Measurements from ENCODE around the gene TIMM50. TPM values are rescaled to one million over a fixed set of nuclear protein-coding genes. Genes with fewer than 3 reads are reported as not detected.

Gene TIMM50
- total RNA-seq, 3 donors from 2014 or later (not counting 1 experiment from before 2014, with no cell fraction given), result 50.1 to 67.2 (median 60.8) TPM

DNA sequence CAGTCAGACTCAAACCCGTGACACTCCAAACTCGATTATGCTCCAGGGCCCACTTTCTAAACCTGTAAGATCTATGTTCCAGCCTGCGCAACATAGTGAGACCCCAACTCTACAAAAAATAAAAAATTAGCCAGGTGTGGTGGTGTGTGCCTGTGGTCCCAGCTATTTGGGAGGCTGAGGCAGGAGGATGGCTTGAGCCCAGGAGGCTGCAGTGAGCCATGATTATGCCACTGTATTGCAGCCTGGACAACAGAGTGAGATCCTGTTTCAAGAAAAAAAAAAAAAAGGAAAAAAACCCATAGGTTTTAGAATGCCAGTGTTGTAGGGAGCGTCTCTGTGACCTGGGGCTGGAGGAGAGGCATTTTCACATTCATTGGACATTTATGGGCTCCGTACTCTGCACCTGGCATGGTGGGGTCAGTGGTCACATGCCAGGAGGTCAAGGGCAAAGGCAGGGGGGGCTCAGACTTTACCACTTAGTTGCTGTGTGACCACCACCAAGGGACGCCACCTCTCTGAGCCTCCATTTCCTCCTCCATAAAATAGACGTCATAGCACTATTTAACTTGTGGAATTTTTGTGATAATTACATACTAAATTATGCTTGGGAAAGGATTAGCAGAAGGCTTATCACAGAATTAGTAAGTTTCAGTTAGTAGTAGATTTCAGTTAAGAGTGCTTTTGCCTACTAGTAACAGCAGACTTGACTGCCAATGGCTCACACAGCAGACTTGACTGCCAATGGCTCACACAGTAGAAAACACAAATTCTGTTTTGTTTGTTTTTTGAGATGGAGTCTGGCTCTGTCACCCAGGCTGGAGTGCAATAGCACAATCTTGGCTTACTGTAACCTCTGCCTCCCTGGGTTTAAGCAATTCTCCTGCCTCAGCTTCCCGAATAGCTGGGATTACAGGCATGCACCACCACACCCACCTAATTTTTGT is 40.2 kb downstream of the TIMM50 start:
- ATAC-seq (no peak), DNase-seq (no peak)
- 100% methylated on average over 4 of the region's 8 CpGs for WGBS (ENCODE audit: insufficient coverage)
- H3K4me1 Mint-ChIP-seq, result peaks cover 6 to 7% of the 10 kb centered on the region in 2 donors
- H3K27me3 Mint-ChIP-seq (ENCODE audit: low read depth in 2 of 2), result peaks cover 18% of the 10 kb centered on the region in 2 donors
- H3K9me3 ChIP-seq (ENCODE audit: control insufficient read depth, insufficient read depth, low read length), result no peaks in the 10 kb centered on the region
- no peaks in the 10 kb centered on the region for H3K36me3 ChIP-seq (ENCODE audit: control insufficient read depth, insufficient read depth, low read length)
- intact Hi-C loops (cut with micrococcal nuclease), result no loop called here
- no peak overlapping the region for H3K27ac Mint-ChIP-seq
- no peak overlapping the region for H3K27ac ChIP-seq (ENCODE audit: low read length)
- H3K27me3 ChIP-seq (ENCODE audit: control insufficient read depth, insufficient read depth, low read length), result peaks cover 11% of the 10 kb centered on the region
- no peaks in the 10 kb centered on the region for H3K9me3 Mint-ChIP-seq
- peaks cover under 1% of the 10 kb centered on the region for H3K4me1 ChIP-seq (ENCODE audit: control insufficient read depth, insufficient read depth, low read length)
- no peaks in the 10 kb centered on the region for H3K36me3 Mint-ChIP-seq
- H3K4me3 Mint-ChIP-seq, result no peak overlapping the region
- H3K4me3 ChIP-seq (ENCODE audit: low read length), result no peak overlapping the region
- no peak for TF ChIP-seq CTCF (IDR thresholded peaks at IDR 0.05)

DNA sequence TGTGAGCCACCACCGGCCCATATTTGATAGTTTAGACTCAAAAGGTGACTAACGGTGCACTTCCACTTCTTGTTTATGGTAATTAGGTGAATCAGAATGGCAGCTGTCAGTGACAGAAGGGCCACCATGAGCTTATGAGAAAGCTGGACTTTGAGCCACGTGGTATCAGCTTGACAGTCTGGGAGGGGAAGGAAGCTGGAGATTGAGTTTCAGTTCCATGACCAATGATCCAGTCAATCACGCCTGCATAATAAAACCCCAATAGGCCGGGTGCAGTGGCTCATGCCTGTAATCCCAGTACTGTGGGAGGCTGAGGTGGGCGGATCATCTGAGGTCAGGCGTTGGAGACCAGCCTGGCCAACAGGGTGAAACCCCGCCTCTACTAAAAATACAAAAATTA is 43.9 kb downstream of the TIMM50 start:
- intact Hi-C loops (cut with micrococcal nuclease), result no loop called here
- TF ChIP-seq CTCF (IDR thresholded peaks at IDR 0.05), result no peak

DNA sequence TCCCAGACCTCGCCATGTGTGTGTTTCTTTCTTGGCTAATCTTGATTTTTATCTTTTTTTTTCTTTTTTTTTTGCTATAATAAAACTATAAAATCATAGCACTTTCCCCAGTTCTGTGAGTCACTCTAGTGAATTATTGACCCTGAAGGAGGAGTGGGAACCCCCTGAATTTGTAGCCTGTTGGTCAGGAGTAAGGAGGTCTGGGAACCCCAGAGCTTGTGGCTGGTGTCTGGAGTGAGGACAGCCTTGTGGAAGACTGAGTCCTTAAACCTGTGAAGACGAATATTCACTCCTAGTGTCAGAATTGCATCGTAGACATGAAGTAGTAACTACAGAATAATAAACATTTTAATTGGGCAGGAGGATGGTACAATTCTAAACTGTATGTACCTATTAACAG is 44.6 kb downstream of the TIMM50 start:
- WGBS (ENCODE audit: insufficient coverage), result 100% methylated on average over 2 of the region's 3 CpGs
- Mint-ChIP-seq H3K27ac (no peak overlapping the region), H3K9me3 (no peaks in the 10 kb centered on the region)

More for the DNA sequence above, 43.9 kb downstream of the TIMM50 start:
- Histone ChIP-seq H3K4me3 (ENCODE audit: low read length) (no peak overlapping the region), H3K36me3 (ENCODE audit: control insufficient read depth, insufficient read depth, low read length) (no peaks in the 10 kb centered on the region), H3K9me3 (ENCODE audit: control insufficient read depth, insufficient read depth, low read length) (no peaks in the 10 kb centered on the region), H3K4me1 (ENCODE audit: control insufficient read depth, insufficient read depth, low read length) (no peaks in the 10 kb centered on the region), H3K27me3 (ENCODE audit: control insufficient read depth, insufficient read depth, low read length) (no peaks in the 10 kb centered on the region), H3K27ac (ENCODE audit: low read length) (no peak overlapping the region)
- Mint-ChIP-seq H3K4me3 (no peak overlapping the region), H3K4me1 (peaks cover 0 to 5% of the 10 kb centered on the region in 2 donors), H3K36me3 (no peaks in the 10 kb centered on the region), H3K27me3 (ENCODE audit: low read depth in 2 of 2) (no peaks in the 10 kb centered on the region), H3K27ac (no peak overlapping the region), H3K9me3 (no peaks in the 10 kb centered on the region)
- ATAC-seq, result no peak
- DNase-seq, result no peak
- WGBS (ENCODE audit: insufficient coverage), result 87% methylated on average over 8 of the region's 8 CpGs

More for the DNA sequence above, 44.6 kb downstream of the TIMM50 start:
- H3K27me3 Mint-ChIP-seq (ENCODE audit: low read depth in 2 of 2), result no peaks in the 10 kb centered on the region
- Histone ChIP-seq H3K4me1 (ENCODE audit: control insufficient read depth, insufficient read depth, low read length) (no peaks in the 10 kb centered on the region), H3K9me3 (ENCODE audit: control insufficient read depth, insufficient read depth, low read length) (no peaks in the 10 kb centered on the region), H3K27ac (ENCODE audit: low read length) (no peak overlapping the region), H3K36me3 (ENCODE audit: control insufficient read depth, insufficient read depth, low read length) (no peaks in the 10 kb centered on the region), H3K4me3 (ENCODE audit: low read length) (no peak overlapping the region), H3K27me3 (ENCODE audit: control insufficient read depth, insufficient read depth, low read length) (no peaks in the 10 kb centered on the region)
- H3K4me1 Mint-ChIP-seq, result peaks cover 0 to 5% of the 10 kb centered on the region in 2 donors
- intact Hi-C loops (cut with micrococcal nuclease), result no loop called here
- TF ChIP-seq CTCF (IDR thresholded peaks at IDR 0.05), result no peak
- H3K36me3 Mint-ChIP-seq, result no peaks in the 10 kb centered on the region
- no peak overlapping the region for H3K4me3 Mint-ChIP-seq
- DNase-seq, result no peak
- no peak for ATAC-seq

Data from natural killer cell (primary cell).